ENCODE measurements around the gene UBTD2.
A peak's percentile ranks its signal among the peaks of the same experiment; 100 is the strongest.

Gene UBTD2

DNA sequence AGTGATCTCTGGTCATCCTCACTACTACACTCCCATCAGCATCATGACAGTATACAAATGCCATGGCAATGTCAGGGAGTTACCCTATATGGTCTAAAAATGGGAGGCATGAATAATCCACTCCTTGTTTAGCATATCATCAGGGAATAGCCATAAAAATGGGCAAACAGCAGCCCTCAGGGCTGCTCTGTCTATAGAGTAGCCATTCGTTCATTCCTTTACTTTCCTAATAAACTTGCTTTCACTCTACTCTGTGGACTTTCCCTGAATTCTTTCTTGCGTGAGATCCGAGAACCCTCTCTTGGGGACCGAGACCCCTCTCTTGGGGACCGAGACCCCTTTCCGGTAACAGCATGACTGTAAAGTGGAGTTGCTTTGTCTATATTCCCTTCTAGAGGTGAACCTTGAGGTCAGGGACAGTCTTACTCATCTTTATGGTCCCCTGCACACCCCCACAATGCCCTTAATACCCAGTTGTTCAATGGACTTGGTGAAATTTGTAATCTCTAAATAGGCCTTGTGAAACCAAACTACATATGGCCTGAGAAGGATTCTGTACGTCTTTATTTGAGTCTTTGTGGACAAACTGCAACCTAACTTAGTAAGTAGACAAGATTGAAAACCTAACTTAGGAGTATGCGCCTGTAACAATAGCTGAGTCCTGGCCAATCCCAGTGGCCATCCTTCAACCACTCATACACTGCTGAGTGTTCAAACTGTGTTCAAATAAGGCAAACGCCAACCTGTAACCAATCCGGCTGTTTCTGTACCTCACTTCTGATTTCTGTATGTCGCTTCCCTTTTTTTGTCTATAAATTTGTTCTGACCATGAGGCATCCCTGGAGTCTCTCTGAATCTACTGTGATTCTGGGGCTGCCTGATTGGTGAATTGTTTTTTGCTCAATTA, 32.3 kb upstream of the UBTD2 start:
- no peak for DNase-seq (ENCODE audit: low read depth)
- TF ChIP-seq, protein P1, sequence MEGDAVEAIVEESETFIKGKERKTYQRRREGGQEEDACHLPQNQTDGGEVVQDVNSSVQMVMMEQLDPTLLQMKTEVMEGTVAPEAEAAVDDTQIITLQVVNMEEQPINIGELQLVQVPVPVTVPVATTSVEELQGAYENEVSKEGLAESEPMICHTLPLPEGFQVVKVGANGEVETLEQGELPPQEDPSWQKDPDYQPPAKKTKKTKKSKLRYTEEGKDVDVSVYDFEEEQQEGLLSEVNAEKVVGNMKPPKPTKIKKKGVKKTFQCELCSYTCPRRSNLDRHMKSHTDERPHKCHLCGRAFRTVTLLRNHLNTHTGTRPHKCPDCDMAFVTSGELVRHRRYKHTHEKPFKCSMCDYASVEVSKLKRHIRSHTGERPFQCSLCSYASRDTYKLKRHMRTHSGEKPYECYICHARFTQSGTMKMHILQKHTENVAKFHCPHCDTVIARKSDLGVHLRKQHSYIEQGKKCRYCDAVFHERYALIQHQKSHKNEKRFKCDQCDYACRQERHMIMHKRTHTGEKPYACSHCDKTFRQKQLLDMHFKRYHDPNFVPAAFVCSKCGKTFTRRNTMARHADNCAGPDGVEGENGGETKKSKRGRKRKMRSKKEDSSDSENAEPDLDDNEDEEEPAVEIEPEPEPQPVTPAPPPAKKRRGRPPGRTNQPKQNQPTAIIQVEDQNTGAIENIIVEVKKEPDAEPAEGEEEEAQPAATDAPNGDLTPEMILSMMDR (conservative IDR thresholded peaks at IDR 0.05; ENCODE audit: low read length), result no peak
- H3K4me3 ChIP-seq (ENCODE audit: low read length), result no peak overlapping the region

DNA sequence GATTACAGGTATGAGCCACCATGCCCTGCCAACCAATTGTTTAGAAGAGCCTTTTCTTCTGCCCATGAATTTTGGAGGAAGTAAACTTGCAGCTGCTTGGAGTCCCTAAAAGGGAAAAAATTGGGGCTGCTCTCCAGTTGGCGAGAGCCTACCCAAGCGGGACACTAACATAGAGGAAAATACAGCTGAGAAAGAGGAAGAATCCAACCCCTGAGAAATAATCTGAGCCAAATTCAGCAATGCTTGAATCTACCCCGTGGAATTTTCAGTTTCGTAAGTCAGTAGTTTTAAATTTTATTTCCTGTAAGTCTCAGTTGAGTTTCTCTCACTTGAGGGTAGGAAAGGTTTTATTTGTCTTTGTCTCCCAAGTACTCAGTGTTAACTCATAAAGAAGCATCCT, 30.4 kb upstream of the UBTD2 start:
- H3K4me3 ChIP-seq (ENCODE audit: low read length), result no peak overlapping the region
- TF ChIP-seq, protein P1 (conservative IDR thresholded peaks at IDR 0.05; ENCODE audit: low read length), result no peak
- no peak for DNase-seq (ENCODE audit: low read depth)

DNA sequence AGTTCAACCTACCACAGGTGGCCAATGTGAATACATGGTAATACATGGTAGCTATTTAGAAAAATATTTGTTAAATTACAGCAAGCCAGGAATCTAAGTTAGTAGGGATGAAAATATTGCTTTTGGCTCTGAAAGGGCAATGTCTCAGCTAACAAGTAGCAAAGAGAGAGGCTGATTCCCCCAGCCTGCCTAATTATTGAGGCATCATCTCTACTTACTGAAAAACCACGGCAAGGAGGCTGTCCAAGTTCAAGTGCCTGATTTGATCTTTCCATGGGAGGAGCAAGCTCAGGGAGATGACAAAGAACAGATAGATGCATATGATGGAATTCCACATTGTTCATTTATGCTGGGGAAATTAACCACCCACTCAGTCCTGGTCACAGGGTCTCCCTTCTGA, 28.7 kb upstream of the UBTD2 start:
- TF ChIP-seq, protein P1 (conservative IDR thresholded peaks at IDR 0.05; ENCODE audit: low read length), result no peak
- no peak overlapping the region for H3K4me3 ChIP-seq (ENCODE audit: low read length)
- peak; percentile 21 for DNase-seq (ENCODE audit: low read depth)

DNA sequence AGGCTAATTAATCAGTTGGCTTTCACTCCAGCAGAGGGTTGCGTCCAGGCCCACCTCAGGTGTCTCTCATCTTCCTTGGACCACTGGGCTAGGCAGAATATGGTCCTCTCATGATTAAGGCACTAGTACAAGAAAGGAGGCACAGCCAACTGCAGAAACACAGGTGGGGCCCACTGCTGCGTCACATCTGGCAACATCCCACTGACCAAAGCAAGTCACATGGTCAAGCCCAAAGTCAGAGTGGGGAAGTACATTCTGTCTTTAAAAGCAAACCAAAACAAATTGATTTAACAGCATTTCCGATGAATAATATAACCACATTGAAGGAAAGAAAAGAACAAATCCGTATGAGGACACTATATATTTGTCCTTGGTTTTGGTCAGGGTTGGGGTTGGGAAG, 28.0 kb upstream of the UBTD2 start:
- DNase-seq (ENCODE audit: low read depth), result no peak
- H3K4me3 ChIP-seq (ENCODE audit: low read length), result no peak overlapping the region
- TF ChIP-seq, protein P1 (conservative IDR thresholded peaks at IDR 0.05; ENCODE audit: low read length), result no peak

DNA sequence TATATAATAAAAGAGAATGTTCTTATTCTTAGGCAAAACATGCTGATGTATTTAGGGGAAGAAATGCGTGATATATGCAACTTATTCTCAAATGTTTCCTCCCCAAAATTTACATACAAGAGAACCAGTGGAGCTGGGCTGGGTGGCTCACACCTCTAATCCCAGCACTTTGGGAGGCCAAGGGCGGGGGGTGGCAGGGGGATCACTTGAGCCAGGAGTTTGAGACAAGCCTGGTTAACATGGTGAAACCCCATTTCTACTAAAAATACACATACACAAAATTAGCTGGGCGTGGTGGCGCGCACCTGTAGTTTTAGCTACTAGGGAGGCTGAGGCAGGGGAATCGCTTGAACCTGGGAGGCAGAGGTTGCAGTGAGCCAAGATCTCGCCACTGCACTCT, 27.5 kb upstream of the UBTD2 start:
- no peak for DNase-seq (ENCODE audit: low read depth)
- TF ChIP-seq, protein P1 (conservative IDR thresholded peaks at IDR 0.05; ENCODE audit: low read length), result no peak
- H3K4me3 ChIP-seq (ENCODE audit: low read length), result no peak overlapping the region

DNA sequence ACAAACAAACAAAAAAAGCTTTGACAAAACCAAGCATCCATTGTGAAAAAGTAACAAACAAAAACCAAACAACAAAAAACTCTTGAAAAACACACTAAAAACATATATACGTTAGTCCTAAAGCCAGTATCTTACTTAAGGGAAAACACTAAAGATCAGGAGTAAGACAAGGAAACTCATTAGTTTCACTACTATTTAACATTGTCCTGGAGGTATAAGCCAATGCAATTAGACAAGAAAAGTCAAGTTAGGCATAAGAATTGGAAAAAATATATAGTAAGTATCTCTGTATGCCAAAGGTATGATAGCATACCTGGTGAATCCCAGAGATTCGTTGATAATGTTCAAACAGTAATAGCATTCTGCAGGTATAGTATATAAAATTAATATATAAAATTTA, 21.8 kb upstream of the UBTD2 start:
- no peak overlapping the region for H3K4me3 ChIP-seq (ENCODE audit: low read length)
- TF ChIP-seq, protein P1 (conservative IDR thresholded peaks at IDR 0.05; ENCODE audit: low read length), result no peak
- DNase-seq (ENCODE audit: low read depth), result no peak
